GM12865 (cell line): ENCODE data around the gene ATP2B2.

Experiments used
- DNase-seq: peaks from one replicate; pipeline ENCODE4 v3.0.0; 2010; ENCODE audit warnings: low read depth
- H3K4me3 ChIP-seq: 2 replicates; pipeline ENCODE4 v1.5.1; 2011; ENCODE audit warnings: mild to moderate bottlenecking, low read depth, low read length, control low read depth
- CTCF ChIP-seq: IDR thresholded peaks from 2 replicates; pipeline ENCODE4 v1.5.1; 2011; ENCODE audit warnings: low read length, control low read depth, low read depth, inconsistent platforms; ENCODE audit not compliant: insufficient read depth; ENCODE audit errors: missing control alignments

ATP2B2 gene

DNA sequence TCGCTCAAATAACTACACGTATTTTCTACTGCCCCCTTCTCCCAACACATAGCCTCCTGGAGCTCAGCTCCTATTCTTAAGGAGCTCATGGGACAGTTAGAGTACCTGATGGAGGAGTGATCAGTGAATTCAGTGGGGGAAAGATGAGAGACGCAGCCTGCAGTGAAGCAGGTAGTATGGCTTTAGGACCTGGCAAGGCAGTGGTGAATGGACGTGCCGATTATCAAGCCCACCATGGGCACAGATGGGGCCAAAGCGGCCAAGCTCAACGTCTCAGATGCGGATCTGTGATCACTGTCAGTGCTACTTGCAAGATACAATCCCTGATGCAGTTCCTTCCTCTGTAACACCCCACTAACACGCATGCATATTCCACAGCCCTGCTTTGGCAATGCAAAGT, 45.8 kb upstream of the ATP2B2 start:
- no peak overlapping the region for H3K4me3 ChIP-seq
- no peak for DNase-seq
- TF ChIP-seq CTCF: no peak

DNA sequence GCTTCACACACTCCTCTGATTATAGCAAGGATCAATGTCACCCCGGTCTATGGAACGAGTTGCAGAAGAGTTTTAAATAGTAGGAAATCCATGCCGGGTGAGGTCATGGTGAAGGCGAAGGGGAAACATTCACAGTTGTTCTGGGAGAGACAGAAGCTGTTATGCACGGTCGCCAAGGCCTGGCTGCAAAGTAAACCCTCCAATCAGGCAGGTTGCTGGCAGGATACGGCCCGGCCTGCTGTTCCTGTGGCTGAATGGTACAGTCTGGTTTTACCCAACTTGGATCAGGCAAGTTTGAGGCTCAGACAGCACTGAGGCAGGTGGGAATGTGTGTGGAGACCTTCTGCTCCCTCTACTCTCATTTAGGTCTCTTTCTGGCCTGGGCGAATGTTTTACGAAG, 45.3 kb upstream of the ATP2B2 start:
- no peak for TF ChIP-seq CTCF
- H3K4me3 ChIP-seq: no peak overlapping the region
- no peak for DNase-seq

DNA sequence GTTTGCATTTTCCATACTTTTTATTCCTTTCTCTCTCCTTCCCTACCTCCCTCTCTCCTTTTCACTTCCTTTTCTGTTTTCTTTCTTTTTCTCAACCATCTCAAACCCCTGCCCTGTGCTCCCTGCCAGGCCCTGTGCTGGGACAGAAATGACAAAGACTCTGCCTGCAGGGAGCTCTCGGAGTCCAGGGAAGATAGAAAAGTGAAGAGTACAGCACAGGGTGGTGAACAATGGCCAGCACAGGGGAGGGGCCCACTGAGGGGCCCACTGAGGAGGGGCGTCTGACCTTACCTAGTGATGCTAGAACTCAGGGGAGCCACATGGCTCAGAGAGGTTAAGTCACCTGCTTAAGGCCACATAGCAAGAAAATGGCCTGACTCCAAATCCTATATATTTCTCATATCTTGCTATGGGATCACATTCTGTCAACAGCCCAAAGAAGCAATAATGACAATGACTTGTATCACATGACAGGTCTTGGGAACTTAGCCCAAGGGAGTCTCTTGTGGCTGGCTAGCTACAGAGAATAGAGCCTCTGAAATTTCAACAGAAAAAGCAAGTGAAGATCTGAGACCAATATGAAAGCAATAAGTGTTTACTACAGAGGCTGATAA, 44.3 kb upstream of the ATP2B2 start:
- no peak overlapping the region for H3K4me3 ChIP-seq
- no peak for TF ChIP-seq CTCF
- no peak for DNase-seq

- H3K4me3 ChIP-seq: no peak overlapping the region
- TF ChIP-seq CTCF: no peak
- DNase-seq: no peak
Observed at GRCh38 chr3:10548992-10549391, 43.6 kb upstream of the ATP2B2 start.

- H3K4me3 ChIP-seq: no peak overlapping the region
- no peak for TF ChIP-seq CTCF
- no peak for DNase-seq
Observed at GRCh38 chr3:10547841-10548783, 42.7 kb upstream of the ATP2B2 start.

- H3K4me3 ChIP-seq: no peak overlapping the region
- DNase-seq: no peak
- TF ChIP-seq CTCF: no peak
Observed at GRCh38 chr3:10547413-10547812, 42.0 kb upstream of the ATP2B2 start.
